HG03280 (cell line): ENCODE data around the gene C16orf96.

ENCODE experiments used
- ATAC-seq: cut with Tn5 transposase; IDR thresholded peaks from one replicate; pipeline ENCODE4 v1.9.1; 2021; ENCODE audit warnings: mild to moderate bottlenecking, moderate library complexity; ENCODE audit not compliant: unreplicated experiment

C16orf96 gene

DNA sequence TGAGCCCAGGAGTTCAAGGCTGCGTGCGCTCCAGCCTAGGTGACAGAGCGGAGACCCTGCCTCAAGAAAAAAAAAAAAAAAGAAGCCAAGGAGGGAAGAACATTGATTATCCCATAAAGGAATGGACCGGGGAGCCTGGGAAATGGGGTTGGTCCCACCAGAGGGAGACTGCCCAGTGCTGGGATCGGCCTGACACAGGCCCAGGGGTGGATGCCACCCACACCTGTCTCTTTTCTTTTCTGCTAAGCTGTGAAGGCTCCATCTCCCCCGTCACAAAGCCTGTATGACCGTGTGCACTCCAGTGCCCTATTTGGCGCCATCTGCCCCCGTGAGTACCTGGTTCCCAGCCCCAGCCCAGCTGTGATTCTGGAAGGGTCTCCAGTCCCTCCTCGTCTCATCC lies 42.9 kb downstream of the C16orf96 start:
- ATAC-seq = no peak

DNA sequence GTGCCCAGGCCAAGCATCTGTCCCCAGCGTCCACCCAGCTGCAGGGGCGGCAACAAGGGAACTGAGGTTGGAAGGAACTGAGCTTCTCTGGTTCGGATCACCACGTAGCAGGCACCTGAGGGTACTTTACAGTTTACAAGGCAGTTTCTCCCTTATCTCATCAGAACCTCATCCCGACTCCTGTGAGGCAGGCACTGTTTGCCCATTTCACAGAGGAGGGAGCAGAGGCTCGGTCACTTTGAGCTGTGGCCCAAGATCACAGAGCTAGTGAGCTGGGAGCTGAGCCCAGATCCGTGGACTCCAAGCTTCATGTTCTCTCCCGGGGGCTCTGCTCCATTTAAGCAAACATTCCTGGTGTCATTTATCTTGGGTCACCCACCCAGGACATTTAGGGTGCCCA lies 43.4 kb downstream of the C16orf96 start:
- no peak for ATAC-seq

DNA sequence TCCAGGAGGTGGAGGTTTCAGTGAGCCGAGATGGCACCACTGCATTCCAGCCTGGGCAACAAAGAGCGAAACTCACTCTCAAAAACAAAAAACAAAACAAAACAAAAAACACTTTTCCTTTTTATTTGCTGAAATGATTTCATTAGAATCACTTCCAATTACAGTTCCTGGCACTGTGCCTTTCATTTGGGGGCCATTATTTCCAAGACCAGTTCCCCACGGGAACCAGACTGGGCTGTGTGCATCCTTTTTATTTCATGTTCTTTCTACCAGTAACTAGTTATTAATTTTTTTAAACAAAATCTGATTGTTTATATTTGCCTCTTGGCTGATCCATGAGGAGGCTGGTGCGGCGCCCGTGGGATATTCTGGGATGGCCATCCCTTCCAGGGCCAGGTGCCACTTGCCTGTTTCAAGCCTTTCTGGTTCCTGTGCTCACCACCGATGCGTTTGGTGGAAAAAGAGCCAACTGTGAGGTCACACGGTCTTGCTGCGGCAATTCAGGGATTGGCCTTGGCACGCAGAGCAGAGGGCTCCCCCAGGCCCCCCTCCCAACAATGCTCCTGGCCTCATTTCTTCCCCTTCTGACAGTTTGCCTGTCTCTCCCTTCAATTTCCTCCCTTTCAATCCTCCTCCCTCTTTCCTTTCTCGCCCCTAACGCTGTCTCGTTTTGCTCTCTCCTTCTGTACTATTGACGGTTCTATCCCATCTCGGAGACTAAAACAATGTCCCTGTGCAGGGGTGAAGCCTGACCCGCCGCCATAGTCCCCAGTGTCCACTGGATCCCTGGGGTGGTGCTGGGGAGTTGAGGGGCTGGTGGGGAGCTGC lies 45.1 kb downstream of the C16orf96 start:
- ATAC-seq = no peak

DNA sequence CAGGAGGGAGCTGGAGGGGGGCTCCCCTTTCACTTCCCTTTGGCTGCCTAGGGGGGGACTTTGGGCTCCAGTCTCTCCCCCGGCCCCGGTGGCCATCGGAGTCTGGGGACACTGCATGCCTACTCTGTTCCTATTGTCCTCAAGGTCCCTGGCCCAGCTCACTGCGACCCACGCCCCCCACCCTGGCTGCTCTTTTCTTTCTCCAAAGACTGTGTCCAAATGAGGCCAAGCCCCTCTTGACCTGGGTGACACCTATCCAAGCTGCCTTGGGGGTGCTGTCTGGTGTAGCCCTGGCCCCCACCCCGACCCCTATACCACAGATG lies 45.7 kb downstream of the C16orf96 start:
- no peak for ATAC-seq

DNA sequence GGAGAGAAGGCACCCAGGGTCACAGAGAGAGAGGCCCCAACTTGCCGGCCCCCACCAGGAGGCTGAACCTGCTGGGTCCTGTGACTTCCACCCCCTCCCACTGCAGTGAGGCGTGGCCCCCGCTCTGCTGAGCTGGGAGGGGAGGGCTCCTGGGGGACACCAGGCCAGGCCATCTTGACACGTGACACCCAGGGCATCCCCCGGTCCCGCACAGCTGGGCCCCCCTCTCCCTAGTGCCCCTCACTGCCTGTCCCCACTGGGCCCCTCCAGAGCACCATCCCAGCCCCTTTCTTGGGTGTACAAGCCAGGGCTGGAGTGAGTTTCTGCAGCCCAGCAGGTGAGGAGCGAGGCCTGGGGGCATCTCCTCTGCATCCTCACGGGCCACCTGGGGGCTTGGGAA lies 46.2 kb downstream of the C16orf96 start:
- no peak for ATAC-seq

DNA sequence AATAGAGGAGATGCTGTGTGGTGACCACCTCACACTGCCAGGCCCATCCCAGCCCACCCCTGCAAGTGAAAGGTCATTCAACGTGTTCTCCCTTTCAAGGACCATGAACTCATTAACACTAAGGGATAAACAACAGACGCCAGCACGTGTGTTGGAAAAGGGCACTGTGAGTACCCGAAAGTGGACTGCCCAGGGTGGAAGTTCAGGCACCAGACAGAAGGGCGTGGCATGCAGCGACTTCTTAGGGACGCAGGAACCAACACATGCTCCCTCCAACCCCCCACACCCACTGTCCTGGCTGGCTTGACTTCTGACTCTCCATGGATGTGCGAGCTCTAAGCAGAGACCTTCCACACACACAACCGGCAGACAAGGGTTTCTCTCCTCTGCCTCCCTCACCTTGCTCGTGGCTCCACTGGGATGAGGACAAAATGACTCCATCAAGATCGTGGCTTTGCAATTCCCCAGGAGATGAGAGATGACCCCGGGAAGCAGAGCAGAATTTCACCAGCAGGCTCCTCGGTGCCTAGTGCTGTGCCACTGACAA lies 47.6 kb downstream of the C16orf96 start:
- ATAC-seq = no peak

DNA sequence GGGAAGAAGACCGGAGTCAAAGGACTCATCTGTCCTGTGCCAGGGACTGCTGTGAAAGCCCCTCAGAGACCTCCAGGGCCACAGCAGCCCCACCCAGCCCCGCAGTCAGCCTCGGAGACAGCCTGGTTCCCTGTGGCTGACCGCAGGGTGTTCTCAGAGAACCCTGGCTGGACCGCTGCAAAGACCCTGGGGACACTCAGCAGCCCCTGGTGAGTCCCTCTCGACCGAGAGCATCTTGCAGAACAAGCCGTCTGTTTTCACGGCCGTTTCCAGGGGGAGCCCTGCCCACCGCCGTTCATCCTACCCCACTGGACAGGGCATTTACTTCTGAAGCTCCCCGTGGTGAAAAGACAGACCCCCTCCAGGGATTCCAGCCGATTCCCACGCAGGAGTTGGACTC lies 48.3 kb downstream of the C16orf96 start:
- ATAC-seq = no peak

DNA sequence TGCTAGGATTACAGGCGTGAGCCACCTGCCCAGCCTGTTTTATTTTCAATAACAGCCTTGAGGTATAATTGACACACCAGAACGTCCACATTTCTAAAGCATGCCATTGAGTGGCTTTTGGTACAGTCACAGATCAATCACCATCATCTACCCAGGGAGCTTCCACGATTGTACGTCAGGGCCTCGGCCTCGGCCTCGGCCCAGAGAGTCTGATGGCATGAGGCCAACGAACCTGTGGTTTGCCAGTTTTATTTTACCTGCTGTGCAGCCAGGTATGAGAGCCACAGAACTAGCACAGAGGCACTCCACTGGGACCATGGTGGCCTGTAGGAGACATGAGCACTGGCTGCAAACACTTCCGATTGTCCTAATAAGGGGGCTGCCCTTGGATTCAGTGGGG lies 50.2 kb downstream of the C16orf96 start:
- no peak for ATAC-seq

DNA sequence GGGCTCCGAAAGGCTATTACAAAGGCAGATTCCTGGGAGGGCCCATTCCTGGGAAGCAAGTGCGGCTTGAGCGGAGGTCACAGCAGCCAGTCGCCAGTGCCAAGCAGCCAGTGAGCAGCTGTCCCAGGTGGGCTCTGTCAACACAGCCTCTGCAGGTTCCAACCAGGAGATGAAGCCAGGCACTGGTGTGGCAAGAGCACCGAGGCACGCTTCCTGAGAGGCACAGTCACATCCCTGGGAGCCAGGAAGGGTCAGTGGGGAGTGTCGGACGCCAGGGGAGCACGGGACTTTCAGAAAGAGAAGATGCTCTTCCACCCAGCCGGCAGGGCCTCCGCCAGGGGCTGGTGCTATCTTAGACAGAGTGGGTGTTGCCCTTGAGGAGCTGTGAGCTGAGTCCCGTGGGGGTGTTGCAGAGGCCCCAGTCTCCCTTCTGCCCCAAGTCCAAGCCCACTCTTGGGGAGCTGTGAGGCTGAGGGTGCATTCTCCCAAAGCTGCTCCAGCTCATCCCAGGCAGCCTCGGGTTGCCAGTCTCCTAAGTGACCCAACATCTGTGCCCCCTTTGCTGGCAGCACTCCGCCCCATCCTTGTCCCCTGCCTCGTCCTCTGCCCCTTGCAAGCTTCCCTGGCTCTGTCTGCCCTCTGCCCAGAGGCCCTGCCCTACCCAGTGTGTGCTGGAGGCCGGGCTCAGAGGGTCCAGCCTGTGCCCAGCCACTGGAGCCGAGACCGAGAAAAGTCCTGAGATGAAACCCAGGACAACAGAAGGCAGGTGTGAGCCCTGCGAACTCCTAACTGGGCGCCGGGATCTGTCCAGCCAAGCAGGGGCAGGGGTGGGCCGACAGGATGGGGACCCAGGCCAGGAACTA lies 51.9 kb downstream of the C16orf96 start:
- no peak for ATAC-seq

DNA sequence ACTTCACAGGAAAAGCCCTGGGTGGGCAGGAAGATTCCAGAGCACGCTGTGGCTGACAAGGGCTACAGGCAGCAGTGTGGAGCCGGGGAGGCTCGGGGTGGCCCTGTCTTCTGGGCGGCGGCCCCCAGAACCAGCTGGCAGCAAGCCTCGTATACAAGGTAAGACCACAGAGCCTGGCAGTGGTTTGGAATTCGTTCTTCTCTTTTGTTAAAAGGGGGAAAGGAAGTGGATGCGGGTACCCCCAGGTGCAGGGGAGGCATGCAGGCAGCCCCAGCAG lies 52.5 kb downstream of the C16orf96 start:
- no peak for ATAC-seq

DNA sequence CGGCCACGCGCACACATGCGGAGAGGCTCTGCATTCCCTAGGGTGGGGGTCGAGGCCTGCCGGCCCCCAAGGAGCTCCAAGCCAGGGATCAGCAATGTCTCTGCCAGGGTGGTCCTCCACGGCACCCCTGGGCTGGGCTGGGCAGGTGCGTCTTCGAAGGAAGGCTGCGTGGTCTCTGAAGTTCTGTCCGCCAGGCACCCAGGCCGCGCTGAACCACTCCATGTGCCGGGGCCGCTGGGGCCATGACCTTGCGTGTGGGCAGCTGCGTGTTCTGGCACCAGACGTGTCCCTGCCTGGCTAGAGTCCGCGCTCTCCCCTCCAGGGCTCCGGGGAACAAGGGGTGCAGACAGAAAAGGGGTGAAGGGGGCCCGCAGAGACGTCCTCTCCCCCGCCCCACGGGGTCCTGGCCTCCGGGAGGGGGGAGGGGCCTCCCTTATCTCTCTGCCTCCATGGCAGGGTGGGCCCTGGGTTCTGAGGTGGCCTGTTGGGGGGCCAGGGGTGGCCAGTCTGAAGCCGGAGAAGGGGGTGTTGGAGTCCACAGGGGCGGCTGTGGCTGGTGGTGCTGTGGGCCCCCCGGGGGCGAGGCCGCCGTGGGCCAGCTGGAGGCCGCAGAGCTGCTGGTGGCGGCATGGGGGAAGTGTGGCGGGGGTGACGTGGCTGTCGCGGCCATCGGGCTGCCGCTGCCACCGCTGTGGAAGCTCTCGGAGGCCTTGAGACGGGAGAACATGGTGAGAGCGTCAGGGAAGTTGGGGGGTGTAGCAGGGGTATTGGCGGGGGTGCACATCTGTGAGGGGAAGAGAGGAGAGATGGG lies 53.3 kb downstream of the C16orf96 start:
- no peak for ATAC-seq

DNA sequence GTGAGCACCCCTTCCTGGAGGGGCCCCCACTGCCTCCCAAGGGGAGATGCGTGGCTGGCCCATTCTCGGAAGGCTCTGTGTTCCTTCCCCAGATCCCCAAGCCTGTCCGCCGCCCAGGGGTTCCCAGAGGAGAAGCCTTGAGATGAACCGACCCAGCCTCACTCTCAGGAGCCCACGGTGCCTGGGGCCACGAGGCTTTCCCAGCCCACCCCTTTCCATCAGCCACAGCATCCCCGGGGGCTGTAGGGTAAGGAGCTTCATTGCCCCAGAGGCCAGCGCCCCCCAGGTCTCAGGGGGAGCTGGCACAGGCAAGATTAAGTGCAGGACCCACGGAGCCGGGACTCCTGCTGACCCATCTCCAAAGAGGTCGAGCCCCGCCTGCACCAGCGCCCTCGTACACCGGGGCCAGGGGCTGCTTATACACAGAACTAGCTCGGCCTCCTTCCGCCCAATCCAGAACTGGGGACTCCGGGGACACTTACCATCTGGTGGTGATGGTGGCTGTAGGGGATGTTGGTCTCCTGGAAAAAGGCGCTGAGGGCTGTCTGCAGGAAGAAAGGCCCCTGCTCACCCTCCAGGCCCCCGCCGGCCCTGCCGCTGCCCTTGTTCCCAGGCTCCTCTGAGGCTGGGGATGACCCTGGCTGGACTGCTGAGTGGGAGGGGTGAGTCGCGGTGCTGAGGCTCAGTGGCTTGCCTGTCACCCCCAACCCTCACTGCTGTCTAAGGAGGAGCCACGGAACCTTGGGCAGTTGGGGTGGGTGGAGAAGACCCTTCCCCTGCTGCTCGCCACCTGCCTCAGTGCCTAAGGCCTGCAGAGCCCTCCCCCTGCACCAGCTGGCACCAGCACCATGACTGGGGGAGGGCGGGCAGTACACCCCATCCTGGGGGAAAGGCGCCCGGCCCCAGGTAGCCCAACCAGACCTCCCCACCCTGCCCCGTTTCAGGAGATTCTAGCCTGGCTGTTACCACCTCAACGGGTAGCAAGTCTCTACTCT lies 54.2 kb downstream of the C16orf96 start:
- ATAC-seq = no peak

DNA sequence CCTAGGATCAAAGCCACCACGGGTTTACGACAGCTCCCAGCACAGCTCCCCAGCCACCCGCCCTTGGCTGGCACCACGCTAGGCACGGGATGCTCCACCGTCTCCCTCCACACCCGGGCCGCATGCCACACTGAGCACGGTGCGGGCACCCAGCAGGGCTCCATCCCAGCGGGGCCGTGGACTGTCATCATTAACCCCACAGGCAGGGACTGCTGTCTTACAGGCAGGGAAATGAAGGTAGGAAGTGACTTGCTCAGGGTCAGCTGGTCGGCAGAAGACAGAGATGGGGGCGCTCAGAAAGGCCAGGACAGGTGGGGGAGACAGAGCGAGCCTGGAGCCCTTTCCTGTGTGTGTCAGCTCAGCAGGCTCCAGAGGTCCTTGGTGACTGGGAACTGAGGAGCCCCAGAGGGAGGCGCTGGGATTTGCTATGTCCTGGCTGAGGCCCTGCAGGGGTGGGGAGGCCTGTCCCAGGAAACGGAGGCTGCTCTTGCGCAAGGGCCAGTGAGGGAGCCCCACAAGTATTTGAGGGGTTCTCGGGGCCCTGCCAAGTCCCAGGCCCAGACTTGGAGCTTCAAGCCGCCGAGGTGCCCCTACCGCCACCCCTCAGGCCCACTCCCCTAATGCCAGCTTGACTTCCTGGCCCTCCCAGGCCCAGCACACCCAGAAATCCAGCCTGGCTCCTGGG lies 55.3 kb downstream of the C16orf96 start:
- ATAC-seq = no peak

DNA sequence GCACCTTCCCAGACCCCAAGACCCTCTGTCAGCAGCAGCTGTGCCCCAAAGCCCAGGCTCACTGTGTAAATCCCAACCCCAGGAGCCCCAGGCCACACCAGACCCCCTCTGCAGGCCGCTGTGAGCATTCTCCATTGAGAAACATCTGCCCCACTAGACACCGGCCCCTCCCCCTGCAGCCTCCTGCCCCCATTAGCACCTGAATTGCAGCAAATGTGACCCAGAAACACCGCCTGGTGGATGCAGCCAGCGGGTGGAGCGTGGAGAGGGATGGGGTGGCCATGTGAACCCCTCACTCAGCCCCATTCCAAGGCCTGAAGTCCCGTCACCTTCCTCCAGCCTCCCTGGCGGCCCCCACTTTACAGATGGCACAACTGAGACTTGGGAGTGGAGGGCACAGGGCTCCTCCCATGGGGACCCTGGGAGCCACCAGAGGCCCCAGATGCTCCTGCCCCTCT lies 56.4 kb downstream of the C16orf96 start:
- ATAC-seq = no peak

DNA sequence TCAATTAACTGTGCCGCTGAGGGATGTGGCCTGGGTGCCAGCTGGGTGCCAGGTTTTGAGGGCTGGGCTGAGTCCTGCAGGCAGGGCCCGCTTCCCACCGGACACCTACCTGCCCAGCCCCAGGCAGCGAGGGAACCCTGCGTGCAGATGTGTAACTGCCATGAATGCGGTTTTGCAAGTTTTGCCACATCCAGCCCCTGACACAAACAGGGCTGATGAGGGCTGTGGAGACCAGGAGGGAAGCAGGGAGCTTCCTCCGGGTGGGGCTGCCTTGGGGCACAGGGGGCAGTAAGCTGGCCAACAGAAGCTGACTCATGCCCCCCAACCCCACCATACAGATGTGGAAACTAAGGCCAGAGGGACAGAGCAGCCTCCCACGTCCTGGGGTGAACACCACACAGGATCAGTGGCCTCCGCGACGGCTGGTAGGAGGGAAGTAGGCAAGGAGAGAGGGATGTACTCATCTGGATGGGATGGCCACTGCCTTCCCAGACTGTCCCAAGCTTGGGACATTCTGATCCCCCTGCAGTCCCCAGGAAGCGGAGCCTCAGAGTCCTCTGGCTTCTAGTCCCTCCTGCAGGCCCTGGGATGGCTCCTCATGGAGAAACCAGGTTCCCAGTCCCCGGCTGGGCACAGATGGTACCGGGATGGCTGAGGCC lies 57.0 kb downstream of the C16orf96 start:
- ATAC-seq = no peak

DNA sequence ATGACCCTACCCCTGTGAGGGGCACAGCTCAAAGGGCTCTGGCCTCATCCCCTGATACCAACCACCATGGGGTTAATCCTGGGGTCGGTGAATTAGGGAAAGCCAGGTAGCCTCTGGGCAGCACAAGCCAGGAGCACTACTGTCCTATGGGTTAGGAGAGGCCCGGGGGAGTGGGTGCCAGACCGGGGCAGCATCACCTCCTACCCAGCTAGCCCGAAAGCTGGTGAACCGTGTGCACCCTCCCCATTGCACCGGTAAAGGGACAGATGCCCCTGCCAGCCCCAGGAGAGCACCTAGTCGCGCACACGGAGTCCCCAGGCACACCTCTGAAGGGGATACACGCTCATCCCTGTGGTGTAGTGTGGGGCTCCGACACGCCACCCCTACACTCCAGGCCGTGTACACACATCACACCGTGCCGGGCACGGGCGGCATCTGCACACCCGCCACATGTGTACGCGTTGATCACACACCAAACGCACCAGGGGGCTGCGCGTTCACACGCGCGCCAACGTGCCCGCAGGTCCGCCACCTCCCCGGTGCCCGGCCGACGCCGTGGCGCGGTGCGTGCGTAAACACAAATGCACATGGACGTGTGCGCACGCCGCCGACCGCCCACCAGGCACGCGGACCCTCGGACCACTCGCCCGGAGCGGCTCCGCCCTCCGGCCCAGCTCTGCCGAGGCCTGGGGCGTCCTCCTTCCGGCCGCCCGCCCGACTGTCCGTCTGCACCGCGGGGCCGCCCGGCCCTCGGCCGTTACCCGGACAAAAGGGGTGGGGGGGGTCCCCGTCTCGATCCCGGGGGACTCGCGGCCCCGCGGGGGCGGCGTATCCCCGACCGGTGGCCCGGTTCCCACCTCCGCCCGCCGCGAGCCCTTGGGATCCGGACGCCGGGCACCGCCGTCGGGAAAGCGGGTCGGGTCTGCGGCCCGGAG lies 57.8 kb downstream of the C16orf96 start:
- ATAC-seq = no peak

DNA sequence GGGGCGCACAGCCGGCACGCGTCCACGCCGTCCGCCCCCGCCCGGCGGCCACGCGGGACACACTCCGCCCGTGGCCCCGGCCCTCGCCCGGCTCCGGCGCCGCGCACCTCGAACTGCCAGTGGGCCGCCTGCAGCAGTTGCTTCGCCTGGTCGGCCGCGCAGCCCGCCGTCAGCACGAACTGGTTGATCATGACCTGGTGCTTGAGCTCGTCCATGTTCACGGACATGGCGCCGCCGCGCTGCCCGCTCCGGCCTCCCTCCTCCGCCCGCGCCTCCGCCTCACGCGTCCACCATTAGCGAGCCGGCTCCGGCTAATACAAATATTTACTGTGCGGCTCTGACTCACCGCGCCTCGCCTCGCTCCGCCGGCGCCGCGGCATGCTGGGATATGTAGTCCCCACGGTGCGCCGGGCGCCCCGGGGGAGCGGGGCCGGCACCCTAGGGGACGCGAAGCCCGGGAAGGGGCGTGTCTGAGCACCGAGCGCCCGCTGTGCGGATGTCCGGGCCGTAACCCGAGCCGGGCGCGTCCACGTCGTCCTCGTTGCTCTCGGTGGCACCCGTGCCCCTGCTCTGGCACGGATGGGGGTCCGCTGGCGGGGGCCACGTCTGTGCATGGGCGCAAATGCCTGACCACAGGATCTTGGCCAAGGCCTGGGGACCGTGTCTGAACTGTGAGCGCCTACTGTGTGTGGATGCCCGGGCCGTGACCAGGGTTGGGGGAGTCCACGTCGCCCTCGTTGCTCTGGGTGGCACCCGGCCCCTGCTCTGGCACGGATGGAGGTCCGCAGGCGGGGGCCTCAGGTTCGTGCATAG lies 58.6 kb downstream of the C16orf96 start, which contains the start of gene UBALD1:
Gene UBALD1, minus strand, starts transcription at position 318 of the 813 bp plus-strand sequence. Its CDS starts 91 bp downstream, at position 227.
- ATAC-seq = peak; percentile 57
